HL-60/S4 treated with retinoic acid at 250 ng/mL for 4 days and 3 days (cell line): ENCODE results near the gene NPTX1.

Source experiments
- in situ Hi-C: fragments of 300-500 bp; cut with MboI; formaldehyde crosslinking; loops from 2 replicates; pipeline ENCODE4 v1.7.0; 2022; ENCODE audit warnings: low sequenced_read_pairs

Gene NPTX1

DNA sequence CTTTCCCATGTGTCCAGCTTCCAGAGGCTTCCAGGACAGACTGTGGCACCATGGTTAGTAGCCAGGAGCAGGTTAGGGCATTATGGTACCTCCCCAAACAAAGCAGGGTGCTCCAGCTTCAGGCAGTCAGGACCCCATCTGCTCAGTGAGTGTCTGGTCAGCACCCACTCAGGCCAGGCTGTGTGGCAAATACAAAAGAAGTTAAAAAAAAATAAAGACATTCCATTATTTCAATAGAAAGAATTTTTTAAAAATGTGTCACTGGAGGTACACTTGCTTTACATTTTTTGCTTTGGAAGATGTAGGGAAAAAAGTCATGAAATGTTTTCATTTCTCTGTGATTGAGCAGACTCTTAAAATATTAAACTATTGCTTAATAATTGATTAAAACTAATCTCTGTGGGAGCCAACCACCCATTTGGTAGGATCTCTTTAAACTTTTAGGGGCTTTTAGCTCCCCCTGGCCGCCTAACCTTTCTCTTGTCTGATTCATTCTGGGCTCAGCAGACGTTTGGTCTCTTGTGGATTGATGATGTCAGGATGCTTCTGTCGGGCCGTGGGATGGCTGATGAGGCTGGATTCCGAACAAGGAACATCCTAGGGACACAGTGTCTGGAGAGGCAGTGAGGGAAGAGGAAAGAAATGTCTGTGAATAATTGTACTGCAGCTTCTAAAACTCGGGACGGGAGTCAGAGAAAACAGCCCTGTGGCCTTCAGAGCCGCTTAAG, 28.4 kb upstream of the NPTX1 start:
- in situ Hi-C loops, result no loop called here

DNA sequence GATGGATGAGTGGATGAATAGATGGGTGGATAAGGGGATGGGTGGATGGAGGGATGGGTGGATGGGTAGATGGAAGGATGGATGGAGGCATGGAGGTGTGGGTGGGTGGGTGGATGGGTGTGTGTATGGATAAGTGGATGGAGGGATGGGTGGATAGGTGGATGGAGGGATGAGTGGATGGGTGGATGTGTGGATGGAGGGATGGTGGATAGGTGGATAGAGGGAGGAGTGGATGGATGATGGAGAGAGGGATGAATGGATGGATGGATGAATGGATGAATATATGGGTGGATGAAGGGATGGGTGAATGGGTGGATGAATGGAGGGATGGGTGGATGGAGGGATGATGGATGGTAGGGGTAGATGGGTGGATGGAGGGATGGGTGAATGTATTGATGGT, 27.5 kb upstream of the NPTX1 start:
- in situ Hi-C loops, result no loop called here

- in situ Hi-C loops, result no loop called here
Observed at GRCh38 chr17:80503031-80503430, 26.6 kb upstream of the NPTX1 start.

GRCh38 chr17:80502578-80502877, 26.1 kb upstream of the NPTX1 start:
- in situ Hi-C loops, result no loop called here

DNA sequence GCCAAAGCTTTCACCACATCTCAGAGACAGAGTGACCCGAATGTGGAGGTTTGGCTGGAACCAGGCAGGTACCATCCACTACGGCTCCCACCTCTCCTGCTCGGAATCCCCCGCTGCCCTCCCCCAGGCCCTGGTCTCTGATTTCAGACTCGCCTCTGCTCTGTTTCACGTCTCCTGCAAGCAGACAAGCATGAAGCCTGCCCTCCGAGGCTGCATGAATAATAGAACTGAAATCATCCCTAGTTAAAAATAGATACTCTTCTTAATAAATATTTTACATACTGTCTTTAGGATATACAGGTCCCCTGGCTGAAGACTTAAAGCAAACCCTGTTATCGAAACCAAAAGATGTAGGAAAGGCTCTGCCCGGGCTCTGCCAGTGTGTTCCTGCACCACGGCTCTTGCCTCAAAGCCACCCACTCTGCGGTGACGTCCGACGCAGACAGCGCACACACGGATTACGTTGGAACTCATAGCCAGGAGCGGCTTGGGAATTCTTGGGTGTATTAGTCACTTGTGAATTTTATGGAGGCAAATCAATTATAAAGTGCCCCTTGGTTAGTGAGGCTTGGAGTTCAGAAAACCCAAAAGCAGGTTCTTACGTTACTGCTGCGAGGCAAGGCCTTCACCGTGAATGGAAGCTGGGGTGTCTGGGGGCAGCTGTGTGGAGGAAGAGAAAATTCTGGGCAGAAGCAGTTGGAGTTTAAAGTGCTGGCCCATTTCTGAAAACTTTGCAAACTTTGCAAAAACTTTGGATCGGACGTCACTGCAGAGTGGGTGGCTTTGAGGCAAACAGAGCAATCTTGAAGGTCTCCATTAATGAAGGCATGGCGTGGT, 25.6 kb upstream of the NPTX1 start:
- in situ Hi-C loops, result no loop called here

DNA sequence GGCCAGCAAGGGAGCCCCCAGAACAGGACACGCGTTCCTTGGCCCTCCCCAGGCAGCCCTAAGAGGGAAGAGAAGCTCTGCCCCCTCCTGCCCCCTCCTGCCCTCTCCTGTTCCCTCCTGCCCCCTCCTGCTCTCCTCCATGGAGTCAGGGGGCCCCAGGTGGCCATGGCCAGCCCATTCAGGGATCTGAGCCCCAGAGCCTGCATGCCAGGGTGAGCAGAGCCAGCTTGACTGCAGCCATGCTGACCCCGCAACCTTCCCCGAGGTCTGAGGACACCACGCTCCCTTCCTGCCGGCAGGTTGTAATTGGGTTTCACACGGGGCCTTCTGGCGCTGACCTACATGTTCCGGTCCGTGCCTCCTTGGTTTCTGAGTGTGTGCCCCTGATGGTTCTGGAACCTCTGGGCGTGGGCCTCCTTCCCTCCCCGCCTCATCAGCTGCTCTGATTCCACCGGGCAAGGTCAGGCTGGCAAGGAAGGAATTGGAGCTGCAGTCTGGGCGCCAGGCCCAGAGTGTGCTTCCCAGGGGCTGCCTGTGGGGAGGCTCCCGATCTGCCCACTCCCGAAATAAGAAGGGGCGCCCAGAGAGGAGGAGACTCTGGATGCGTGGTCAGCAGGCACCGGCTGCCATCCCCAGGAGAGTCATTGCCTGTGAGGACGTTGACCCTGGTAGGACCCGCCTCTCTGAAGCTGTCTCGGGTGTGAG, 23.7 kb upstream of the NPTX1 start:
- in situ Hi-C loops, result no loop called here

DNA sequence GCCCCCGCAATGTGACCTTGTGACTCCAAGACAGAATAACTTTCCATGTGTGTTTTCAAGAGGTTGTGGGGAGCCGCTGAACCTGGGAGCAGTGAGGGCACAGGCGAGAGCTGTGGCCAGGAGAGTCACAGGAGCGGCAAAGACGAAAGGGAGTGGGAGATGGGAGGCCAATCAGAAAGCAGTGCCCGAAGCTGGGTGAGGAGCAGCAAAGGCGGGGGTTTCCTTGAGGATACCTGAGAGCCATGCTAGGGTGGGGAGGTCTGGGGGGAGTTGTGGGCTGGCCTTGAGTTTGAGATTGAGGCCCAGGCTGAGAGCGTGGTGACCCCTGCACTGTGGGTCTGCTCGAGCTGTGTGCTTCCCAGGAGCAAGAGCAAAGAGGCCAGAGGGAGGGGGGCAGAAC, 23.2 kb upstream of the NPTX1 start:
- in situ Hi-C loops, result no loop called here

- in situ Hi-C loops, result no loop called here
Observed at GRCh38 chr17:80498920-80499410, 22.6 kb upstream of the NPTX1 start.

GRCh38 chr17:80498242-80498919, 22.0 kb upstream of the NPTX1 start:
- in situ Hi-C loops, result no loop called here

GRCh38 chr17:80497726-80498241, 21.4 kb upstream of the NPTX1 start:
- in situ Hi-C loops, result no loop called here

DNA sequence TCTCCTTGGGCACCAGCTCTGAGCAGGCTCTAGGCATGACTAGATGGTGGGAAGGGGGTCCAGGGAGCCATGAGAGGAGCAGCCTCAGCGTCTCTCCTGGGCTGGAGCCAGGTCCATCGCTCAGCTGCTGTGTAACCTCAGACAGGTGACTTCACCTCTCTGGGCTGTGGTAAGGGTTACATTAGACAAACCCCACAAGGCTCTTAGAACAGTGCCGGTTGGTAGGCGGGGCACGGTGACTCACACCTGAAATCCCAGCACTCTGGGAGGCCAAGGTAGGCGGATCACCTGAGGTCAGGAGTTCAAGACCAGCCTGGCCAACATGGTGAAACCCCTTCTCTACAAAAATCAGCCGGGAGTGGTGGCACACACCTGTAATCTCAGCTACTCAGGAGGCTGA, 18.1 kb upstream of the NPTX1 start:
- in situ Hi-C loops, result loop anchor here (5.0 kb wide), 1 partner anchor 37 kb away; no protein-coding TSS in a partner anchor

- in situ Hi-C loops, result loop anchor here (5.0 kb wide), 1 partner anchor 35 kb away; no protein-coding TSS in a partner anchor
Observed at GRCh38 chr17:80492343-80493136, 16.1 kb upstream of the NPTX1 start.

GRCh38 chr17:80491478-80492342, 15.3 kb upstream of the NPTX1 start:
- in situ Hi-C loops, result loop anchor here (5.0 kb wide), 1 partner anchor 34 kb away; no protein-coding TSS in a partner anchor

GRCh38 chr17:80487511-80487910, 11.1 kb upstream of the NPTX1 start:
- in situ Hi-C loops, result no loop called here

- in situ Hi-C loops, result no loop called here
Observed at GRCh38 chr17:80486692-80487091, 10.3 kb upstream of the NPTX1 start.

DNA sequence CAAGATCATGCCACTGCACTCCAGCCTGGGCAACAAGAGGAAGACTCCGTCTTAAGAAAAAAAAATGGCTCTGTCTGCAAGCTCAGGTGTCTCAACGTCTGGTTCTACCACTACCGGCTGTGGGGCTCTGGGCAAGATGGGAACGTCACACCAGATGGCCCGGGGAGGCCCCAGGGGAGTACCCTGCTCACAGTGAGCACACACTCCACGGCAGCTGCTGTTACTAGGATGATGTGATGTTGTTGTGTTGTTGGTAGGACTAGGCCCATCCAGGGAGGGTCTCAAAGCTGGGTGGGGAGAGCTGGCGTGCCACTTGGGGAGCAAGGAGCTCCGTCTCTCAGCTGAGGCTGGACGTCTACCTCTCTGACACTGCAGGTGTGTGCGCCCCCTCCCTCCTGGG, 9.4 kb upstream of the NPTX1 start:
- in situ Hi-C loops, result no loop called here

GRCh38 chr17:80482555-80483308, 6.3 kb upstream of the NPTX1 start:
- in situ Hi-C loops, result no loop called here

- in situ Hi-C loops, result no loop called here
Observed at GRCh38 chr17:80482058-80482318, 5.6 kb upstream of the NPTX1 start.
